Neural progenitor cell (in vitro differentiated cells): ENCODE data around the gene EMSY.

Experiments
- CTCF ChIP-seq: fragments of 200-600 bp; sonication (generic); IDR thresholded peaks from 2 replicates; pipeline ENCODE4 v1.5.1; 2017; ENCODE audit warnings: antibody characterized with exemption, mild to moderate bottlenecking
- EZH2 ChIP-seq: fragments of 200-600 bp; sonication (generic); IDR thresholded peaks from 2 replicates; pipeline ENCODE4 v1.6.1; 2017; ENCODE audit warnings: antibody characterized with exemption, mild to moderate bottlenecking, moderate library complexity
- EZH2phosphoT487 ChIP-seq: fragments of 200-600 bp; sonication (generic); IDR thresholded peaks from 2 replicates; pipeline ENCODE4 v1.6.1; 2017; ENCODE audit warnings: antibody characterized with exemption

GRCh38 chr11:76553554-76554476, 109.0 kb downstream of the EMSY start:
- TF ChIP-seq CTCF (no peak), EZH2 (no peak), EZH2phosphoT487 (no peak)
